Lung microvascular endothelial cell (primary cell): Measurements from ENCODE around the gene COL24A1. TPM values are rescaled to one million over a fixed set of nuclear protein-coding genes. Genes with fewer than 3 reads are reported as not detected.
"Not testable (repeated sequence)": the region's sequence is repeated elsewhere in the genome, so short reads cannot be mapped to it uniquely, and the experiment has no call there.

Experiments
- DNase-seq, 2 donors: peaks; one replicate each; pipeline versions ENCODE4 v3.0.0 to v3.0.0-alpha.2; 2010; ENCODE audit warnings: low read depth in 2 of 2
- total RNA-seq: library from RNA; depleted of rRNA; stranded (reverse); fragments of >200 nt; gene quantifications from 2 replicates; pipeline ENCODE4 v1.2.1, GENCODE V29; 2014

The COL24A1 gene
- total RNA-seq, 1 donor from 2014 or later, result not detected

GRCh38 chr1:86153836-86154235 is 2.7 kb downstream of the COL24A1 start:
- DNase-seq, result no peak

DNA sequence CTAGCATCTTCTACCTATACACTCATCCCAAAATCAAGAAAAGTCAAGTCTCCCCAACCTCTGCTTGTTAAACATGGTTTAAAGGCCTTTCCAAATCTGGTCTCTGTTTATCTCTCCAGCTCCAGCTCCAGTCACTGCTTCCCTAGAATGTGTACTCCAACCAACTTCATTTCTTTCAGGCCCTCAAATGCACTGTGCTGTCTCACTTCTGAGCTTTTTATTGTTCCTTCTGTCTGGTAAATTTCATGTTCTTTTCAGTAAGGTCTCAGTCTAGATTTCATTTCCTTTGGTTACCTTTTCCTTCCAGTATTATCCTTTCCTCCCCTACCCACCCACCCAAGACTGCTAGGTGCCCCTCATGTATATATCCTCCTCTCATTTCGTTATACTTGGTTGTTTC is 3.7 kb downstream of the COL24A1 start:
- DNase-seq, result no peak

DNA sequence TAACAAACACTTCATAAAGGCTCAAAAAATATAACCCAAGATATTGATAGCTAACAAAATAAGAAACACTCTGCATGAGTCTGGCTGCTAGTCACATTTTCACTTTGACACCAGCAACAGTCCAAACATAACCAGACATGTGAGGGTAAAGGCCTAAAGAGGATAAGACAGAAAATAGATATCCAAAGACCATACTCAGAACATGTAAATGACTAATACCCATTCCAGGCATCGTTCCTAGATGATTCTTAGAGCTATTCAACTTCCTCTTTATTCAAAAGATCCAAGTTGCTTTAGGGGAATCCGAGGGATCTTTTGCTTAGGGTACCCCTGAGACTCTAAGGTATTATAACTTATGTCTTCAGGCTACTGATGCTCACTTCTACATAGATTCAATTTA is 5.1 kb downstream of the COL24A1 start:
- DNase-seq, result no peak

DNA sequence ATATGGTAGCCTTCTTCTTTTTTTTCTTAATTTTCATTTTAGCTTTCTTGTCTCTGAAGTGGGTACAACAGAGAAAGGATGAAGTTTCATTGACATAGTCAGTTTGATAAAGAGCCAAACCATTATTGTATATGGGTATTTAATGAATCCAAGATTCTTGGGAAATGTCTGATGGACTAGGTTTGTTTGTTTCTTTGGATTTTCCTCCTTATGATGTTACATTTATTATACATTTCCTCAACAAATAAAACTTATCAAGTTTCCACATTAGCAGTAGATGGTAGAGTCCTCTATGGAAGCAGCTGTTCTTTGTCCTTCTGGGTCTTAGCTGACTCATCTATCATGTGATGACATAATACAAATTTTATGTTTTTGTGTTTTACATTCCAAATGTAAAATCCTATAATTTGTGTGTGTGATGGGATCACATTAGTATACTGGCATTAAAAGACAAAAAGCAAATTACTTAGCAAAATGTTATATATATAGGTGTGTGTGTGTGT is 6.0 kb downstream of the COL24A1 start:
- DNase-seq, result no peak

DNA sequence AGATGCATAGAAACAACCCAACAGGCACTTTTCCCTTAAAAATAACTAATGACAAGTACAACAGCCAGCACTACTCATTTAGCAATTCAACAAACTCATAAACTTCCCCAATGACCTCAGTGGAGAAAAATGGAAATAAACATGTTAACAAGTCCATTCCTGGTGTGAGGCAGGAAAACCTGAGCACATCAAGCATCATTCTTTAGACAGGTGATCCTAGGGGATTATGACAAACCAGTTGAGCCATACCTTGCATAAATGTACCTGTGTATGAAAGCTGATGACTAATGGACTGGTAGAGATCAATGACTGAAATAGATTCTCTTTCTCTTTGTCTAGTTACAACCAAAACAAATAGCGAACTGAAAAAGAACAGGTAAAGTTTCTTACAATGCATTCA is 7.0 kb downstream of the COL24A1 start:
- no peak for DNase-seq

- no peak for DNase-seq
Observed at GRCh38 chr1:86147755-86148154, 8.8 kb downstream of the COL24A1 start.

- DNase-seq, result no peak
Observed at GRCh38 chr1:86146566-86146965, 10.0 kb downstream of the COL24A1 start.

DNA sequence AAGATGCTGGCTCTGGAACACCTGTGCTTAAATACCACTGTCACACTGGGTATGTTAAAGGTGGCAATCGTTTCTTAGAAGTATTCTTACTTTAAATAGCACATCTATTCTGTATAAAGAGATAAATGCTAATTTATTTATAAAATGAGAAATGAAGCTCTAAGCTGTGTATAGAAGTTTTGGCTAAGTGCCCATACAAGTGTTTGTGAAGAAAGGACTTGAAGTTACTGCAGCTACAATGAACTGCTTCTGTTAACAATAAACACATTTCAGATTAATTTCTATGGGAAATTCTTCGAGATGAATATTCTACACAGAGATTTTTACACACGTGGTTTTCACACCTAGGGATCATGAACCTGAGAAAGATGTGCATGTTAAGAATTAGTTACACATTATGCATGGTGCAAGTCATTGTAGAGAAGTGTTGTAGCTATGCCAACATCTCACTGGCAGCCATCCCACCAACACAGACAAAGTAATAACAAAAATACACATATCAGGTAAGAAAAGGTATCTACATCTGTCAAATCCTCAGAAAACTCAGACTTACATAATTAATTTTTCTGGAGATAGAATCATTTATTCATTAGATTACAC is 16.2 kb downstream of the COL24A1 start:
- no peak for DNase-seq

GRCh38 chr1:86138746-86139145 is 17.8 kb downstream of the COL24A1 start:
- no peak for DNase-seq

DNA sequence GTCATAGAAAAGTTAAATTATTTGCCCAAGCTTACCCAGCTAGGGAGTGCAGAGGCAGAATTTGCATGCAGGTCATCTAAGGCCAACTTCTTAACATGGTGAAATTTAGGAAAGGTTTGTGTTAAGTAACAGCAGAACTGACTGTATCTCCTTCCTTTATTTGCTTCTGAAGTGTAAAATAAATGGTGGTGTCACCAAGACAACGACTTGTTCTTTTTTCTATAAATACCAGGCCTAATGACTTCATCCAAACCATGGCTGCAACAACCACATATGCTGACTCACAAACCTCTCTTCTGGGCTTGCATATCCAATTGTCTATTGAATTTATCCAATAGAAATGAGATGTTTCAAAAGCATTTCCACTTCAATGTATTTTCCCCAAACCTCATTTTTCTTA is 19.1 kb downstream of the COL24A1 start:
- peak in 1 of 2 donors; percentile 36 for DNase-seq

- no peak for DNase-seq
Observed at GRCh38 chr1:86119214-86119764, 37.3 kb downstream of the COL24A1 start.

- DNase-seq, result no peak
Observed at GRCh38 chr1:86114816-86115400, 41.7 kb downstream of the COL24A1 start.

DNA sequence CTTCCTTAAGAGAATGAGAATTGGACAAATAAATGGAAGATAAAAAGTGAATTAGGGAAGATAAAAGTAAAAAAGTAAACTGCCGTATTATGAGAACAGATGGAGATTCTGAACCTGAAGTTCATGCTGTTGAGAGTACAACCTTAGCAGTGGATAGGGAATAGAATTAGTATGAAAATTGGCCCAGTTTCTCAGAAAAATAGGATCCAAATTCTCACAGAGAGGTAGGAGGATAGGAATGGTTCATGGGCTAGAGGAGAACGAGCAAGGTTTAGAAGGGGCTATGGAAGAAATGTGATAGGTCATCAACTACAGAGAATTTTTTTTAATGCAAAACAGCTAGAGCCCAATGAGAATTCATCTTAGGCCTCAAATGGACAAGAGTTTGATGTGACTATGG is 42.3 kb downstream of the COL24A1 start:
- no peak for DNase-seq

DNA sequence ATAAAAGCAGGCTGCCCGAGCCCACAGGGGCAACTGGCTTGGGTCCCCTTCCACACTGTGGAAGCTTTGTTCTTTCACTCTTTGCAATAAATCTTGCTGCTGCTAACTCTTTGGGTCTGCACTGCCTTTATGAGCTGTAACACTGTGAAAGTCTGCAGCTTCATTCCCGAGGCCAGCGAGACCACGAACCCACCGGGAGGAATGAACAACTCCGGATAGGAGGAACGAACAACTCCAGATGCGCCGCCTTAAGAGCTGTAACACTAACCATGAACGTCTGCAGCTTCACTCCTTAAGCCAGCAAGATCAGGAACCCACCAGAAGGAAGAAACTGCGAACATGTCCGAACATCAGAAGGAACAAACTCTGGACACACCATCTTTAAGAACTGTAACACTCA is 45.0 kb downstream of the COL24A1 start:
- DNase-seq, result not testable (repeated sequence)

DNA sequence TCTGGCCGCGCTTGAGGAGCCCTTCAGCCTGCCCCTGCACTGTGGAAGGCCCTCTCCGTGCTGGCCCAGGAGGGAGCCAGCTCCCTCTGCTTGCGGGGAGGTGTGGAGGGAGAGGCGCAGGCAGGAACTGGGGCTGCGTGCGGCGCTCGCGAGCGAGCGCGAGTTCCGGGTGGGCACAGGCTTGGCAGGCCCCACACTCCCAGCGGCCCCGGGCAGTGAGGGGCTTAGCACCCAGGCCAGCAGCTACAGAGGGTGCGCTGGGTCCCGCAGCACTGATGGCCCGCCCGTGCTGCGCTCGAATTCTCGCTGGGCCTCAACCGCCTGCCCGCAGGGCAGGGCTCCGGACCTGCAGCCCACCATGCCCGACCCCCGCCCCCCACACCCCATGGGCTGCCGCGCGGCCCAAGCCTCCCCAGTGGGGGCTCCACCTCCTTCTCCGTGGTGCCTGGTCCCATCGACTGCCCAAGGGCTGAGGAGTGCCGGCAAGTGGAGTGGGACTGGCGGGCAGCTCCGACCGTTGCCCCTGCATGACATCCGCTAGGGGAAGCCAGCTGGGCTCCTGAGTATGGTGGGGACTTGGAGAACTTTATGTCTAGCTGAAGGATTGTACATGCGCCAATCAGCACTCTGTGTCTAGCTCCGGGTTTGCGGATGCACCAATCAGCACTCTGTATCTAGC is 46.0 kb downstream of the COL24A1 start:
- no peak for DNase-seq

- no peak for DNase-seq
Observed at GRCh38 chr1:86105533-86105866, 51.1 kb downstream of the COL24A1 start.

- DNase-seq, result no peak
Observed at GRCh38 chr1:86104606-86105532, 51.7 kb downstream of the COL24A1 start.

GRCh38 chr1:86101616-86102015 is 55.0 kb downstream of the COL24A1 start:
- DNase-seq, result no peak

- no peak for DNase-seq
Observed at GRCh38 chr1:86100401-86100800, 56.2 kb downstream of the COL24A1 start.

GRCh38 chr1:86089765-86090164 is 66.8 kb downstream of the COL24A1 start:
- no peak for DNase-seq

DNA sequence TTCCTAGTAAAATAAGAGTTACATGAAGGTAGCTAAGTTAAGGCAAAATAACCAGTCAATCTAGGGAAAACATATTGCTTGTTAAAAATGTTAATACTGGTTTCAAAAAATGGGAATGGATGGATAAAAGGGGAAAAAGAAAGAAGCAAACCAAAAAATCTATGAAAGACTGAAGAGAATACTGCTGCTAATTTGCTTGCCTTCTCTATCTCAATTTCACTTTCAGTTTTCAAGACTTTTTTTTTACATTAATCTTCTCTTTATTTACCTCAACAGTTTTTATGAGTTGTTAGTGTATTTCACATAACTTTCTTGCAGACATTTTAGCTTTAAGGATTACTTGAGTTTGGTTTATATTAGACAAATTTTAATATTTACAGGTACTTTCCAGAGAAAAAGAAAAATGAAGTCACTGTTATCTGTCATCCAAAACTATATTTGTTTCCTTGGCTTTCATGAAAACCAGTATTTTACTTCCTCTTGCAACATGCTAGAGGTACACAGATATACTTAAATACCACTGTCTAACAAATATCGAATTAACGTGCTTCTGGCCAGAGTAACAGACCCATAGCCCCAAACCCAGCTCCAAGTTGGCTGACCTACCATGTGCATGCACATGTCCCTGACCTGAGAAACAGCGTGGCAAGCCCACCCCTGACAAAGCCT is 70.7 kb downstream of the COL24A1 start:
- DNase-seq, result no peak
